K562 (cell line): ENCODE measurements around the gene NTRK3. TPM values are rescaled to one million over a fixed set of nuclear protein-coding genes. Genes with fewer than 3 reads are reported as not detected.

Experiments used
- ATAC-seq: fragments of 200-7000 bp; cut with Tn5 transposase; 3 replicates; pipeline ENCODE4 v1.9.1; 2020; ENCODE audit warnings: moderate library complexity
- BruUV-seq: library from RNA; stranded (reverse); fragments of 400-500 nt; replicated peaks from 2 replicates; lab custom pipeline; 2021; lab: Mats Ljungman, UMichigan
- CTCF ChIA-PET: fragments of 300-600 bp; formaldehyde crosslinking; extraction: SDS; loops from one replicate; lab custom pipeline; 2021; ENCODE audit warnings: low intra/inter-chr PET ratio; lab: Yijun Ruan, JAX
- POLR2A ChIA-PET: fragments of 300-600, 350-650 bp; sonication (Branson Sonifier 250); formaldehyde crosslinking; extraction: SDS; loops from one replicate; lab custom pipeline; 2021; ENCODE audit warnings: antibody characterized with exemption, inconsistent platforms; lab: Yijun Ruan, JAX
- DNase-seq, 4 experiments: peaks; one replicate each; pipeline versions ENCODE4 v3.0.0 to v3.0.0-alpha.2; 2011 to 2018; ENCODE audit warnings: low spot score in 3 of 4, mixed read lengths in 3 of 4; ENCODE audit errors: extremely low read depth in 1 of 4
- FAIRE-seq: peaks from 2 replicates; lab custom pipeline; 2011; peaks lifted over from hg19 to GRCh38; lab: Jason Lieb, UNC
- H2AFZ ChIP-seq: 2 replicates; pipeline ENCODE4 v1.6.0; 2011; ENCODE audit warnings: low read depth, low read length, control low read depth, inconsistent platforms
- H3K27ac ChIP-seq: fragments of 200-600 bp; 3 replicates; pipeline ENCODE4 v1.8.0; 2011; ENCODE audit warnings: low read depth, mild to moderate bottlenecking, control low read depth, inconsistent platforms, low read length, moderate library complexity, mixed read lengths; ENCODE audit errors: extremely low read depth
- H3K27me3 ChIP-seq, 2 experiments: fragments of 300-600 bp in 1 of 2; 2 replicates in 1 of 2; 3 replicates in 1 of 2; pipeline versions ENCODE4 v1.6.0 to v1.8.0; 2011; ENCODE audit warnings: inconsistent platforms in 2 of 2, low read length in 2 of 2, mild to moderate bottlenecking in 1 of 2, mixed read lengths in 1 of 2, moderate library complexity in 1 of 2; ENCODE audit not compliant: control insufficient read depth in 2 of 2, insufficient read depth in 2 of 2
- H3K36me3 ChIP-seq: fragments of 300-600 bp; 3 replicates; pipeline ENCODE4 v1.8.0; 2011; ENCODE audit warnings: mild to moderate bottlenecking, low read length, inconsistent platforms; ENCODE audit not compliant: control insufficient read depth, insufficient read depth
- H3K4me1 ChIP-seq, 2 experiments: fragments of 200-600 bp in 1 of 2; replicated peaks in 1 of 2; 2 replicates in 1 of 2; 3 replicates in 1 of 2; pipeline versions ENCODE4 v1.5.1 to v1.8.0; 2011; ENCODE audit warnings: inconsistent platforms in 2 of 2, low read length in 2 of 2, mild to moderate bottlenecking in 1 of 2, mixed read lengths in 1 of 2, moderate library complexity in 1 of 2; ENCODE audit not compliant: control insufficient read depth in 2 of 2, insufficient read depth in 2 of 2
- H3K4me2 ChIP-seq: 2 replicates; pipeline ENCODE4 v1.6.1; 2011; ENCODE audit warnings: low read length, control low read depth, inconsistent platforms, mixed read lengths; ENCODE audit not compliant: insufficient read depth
- H3K4me3 ChIP-seq: fragments of 200-600 bp; sonication (generic), shearing (Covaris generic); 2 replicates; pipeline ENCODE4 v1.5.1; 2016; ENCODE audit warnings: control low read depth, inconsistent platforms
- H3K79me2 ChIP-seq: fragments of 200-600 bp; 3 replicates; pipeline ENCODE4 v1.8.0; 2011; ENCODE audit warnings: low read length, inconsistent platforms; ENCODE audit not compliant: control insufficient read depth, insufficient read depth
- H3K9ac ChIP-seq, 2 experiments: 2 replicates each; pipeline versions ENCODE4 v1.6.0 to v1.6.1; 2011; ENCODE audit warnings: low read depth in 2 of 2, low read length in 2 of 2, control low read depth in 1 of 2, inconsistent platforms in 1 of 2, mild to moderate bottlenecking in 1 of 2, mixed read lengths in 1 of 2; ENCODE audit not compliant: insufficient read depth in 1 of 2
- H3K9me1 ChIP-seq: one replicate; pipeline ENCODE4 v1.6.0; 2011; ENCODE audit warnings: inconsistent platforms, mild to moderate bottlenecking, low read length, moderate library complexity; ENCODE audit not compliant: control insufficient read depth, insufficient read depth
- H3K9me3 ChIP-seq: replicated peaks from 2 replicates; pipeline ENCODE4 v1.5.1; 2011; ENCODE audit warnings: low read depth, low read length, inconsistent platforms; ENCODE audit not compliant: control insufficient read depth, insufficient read depth
- H4K20me1 ChIP-seq: replicated peaks from 2 replicates; pipeline ENCODE4 v1.6.1; 2011; ENCODE audit warnings: low read length, inconsistent platforms, mixed read lengths; ENCODE audit not compliant: control insufficient read depth, insufficient read depth
- DACH1 ChIP-seq: fragments of 450-650 bp; IDR thresholded peaks from 2 replicates; pipeline ENCODE4 v1.6.1; 2018; ENCODE audit not compliant: partially characterized antibody
- ELF4 ChIP-seq: fragments of 450-650 bp; formaldehyde crosslinking; IDR thresholded peaks from 2 replicates; pipeline ENCODE4 v1.4.0; 2022; ENCODE audit warnings: missing genetic modification characterization
- ETV1 ChIP-seq: fragments of 450-650 bp; conservative IDR thresholded peaks from 2 replicates; pipeline ENCODE4 v1.6.1; 2016; ENCODE audit warnings: missing genetic modification characterization, control low read depth, low read depth, missing compliant biosample characterization
- HCFC1 ChIP-seq: IDR thresholded peaks from 2 replicates; pipeline ENCODE4 v1.6.1; 2012; ENCODE audit warnings: low read depth, low read length, improper control_type of control experiment
- LCOR ChIP-seq: sonication (generic); formaldehyde crosslinking; IDR thresholded peaks from 2 replicates; pipeline ENCODE4 v1.8.0; 2022; ENCODE audit warnings: mild to moderate bottlenecking, missing genetic modification reagents
- NFE2 ChIP-seq: IDR thresholded peaks from 2 replicates; pipeline ENCODE4 v1.6.1; 2014; ENCODE audit warnings: antibody characterized with exemption, low read depth
- NFE2L1 ChIP-seq: fragments of 450-650 bp; IDR thresholded peaks from 2 replicates; pipeline ENCODE4 v1.6.1; 2016; ENCODE audit warnings: missing genetic modification characterization, low read depth, mild to moderate bottlenecking, missing compliant biosample characterization, moderate library complexity, borderline replicate concordance
- PPARD ChIP-seq: fragments of 250-450 bp; sonication (Bioruptor Pico); IDR thresholded peaks from 2 replicates; pipeline ENCODE4 v1.8.0; 2022; ENCODE audit warnings: inconsistent platforms, mild to moderate bottlenecking, moderate library complexity
- SP2 ChIP-seq: IDR thresholded peaks from 2 replicates; pipeline ENCODE4 v1.6.1; 2011; ENCODE audit warnings: mild to moderate bottlenecking, low read depth, low read length, moderate library complexity; ENCODE audit not compliant: poor library complexity, severe bottlenecking; ENCODE audit errors: extremely low read depth
- TFAM ChIP-seq: fragments of 250-450 bp; sonication (Bioruptor Pico); conservative IDR thresholded peaks from 2 replicates; pipeline ENCODE4 v1.5.0; 2021; ENCODE audit warnings: mild to moderate bottlenecking, moderate library complexity
- TOE1 ChIP-seq, 2 experiments: fragments of 450-650 bp in 1 of 2; sonication (generic) in 1 of 2; formaldehyde crosslinking in 1 of 2; IDR thresholded peaks; 2 replicates each; pipeline versions ENCODE4 v1.7.1 to v1.8.0; 2016 to 2022; ENCODE audit warnings: borderline replicate concordance in 2 of 2, mild to moderate bottlenecking in 2 of 2, antibody characterized with exemption in 1 of 2, inconsistent platforms in 1 of 2, low read depth in 1 of 2, missing genetic modification reagents in 1 of 2, moderate library complexity in 1 of 2
- ZFP36 ChIP-seq: fragments of 150-350 bp; IDR thresholded peaks from 2 replicates; pipeline ENCODE4 v1.6.1; 2018; ENCODE audit warnings: low read length, low read depth; ENCODE audit not compliant: partially characterized antibody
- ZNF239 ChIP-seq: fragments of 250-450 bp; sonication (Bioruptor Pico); IDR thresholded peaks from 2 replicates; pipeline ENCODE4 v1.4.0; 2020; ENCODE audit warnings: mild to moderate bottlenecking
- ZNF316 ChIP-seq: fragments of 450-650 bp; IDR thresholded peaks from 2 replicates; pipeline ENCODE4 v1.6.1; 2016
- ZNF347 ChIP-seq: fragments of 450-650 bp; formaldehyde crosslinking; IDR thresholded peaks from 2 replicates; pipeline ENCODE4 v1.4.0; 2020; ENCODE audit warnings: low read depth, mild to moderate bottlenecking, moderate library complexity
- ZNF584 ChIP-seq: fragments of 200-800 bp; sonication (Bioruptor generic); IDR thresholded peaks from 2 replicates; pipeline ENCODE4 v1.6.1; 2016; ENCODE audit warnings: low read depth, mild to moderate bottlenecking, missing genetic modification characterization, missing compliant biosample characterization
- WGBS: fragments of 100-300 bp; shearing (Covaris generic); methylation state at CpG from one replicate; pipeline ENCODE4 v1.1.6; 2016; ENCODE audit warnings: low coverage, mixed read lengths; ENCODE audit not compliant: insufficient coverage; ENCODE audit errors: missing lambda C conversion rate; 5-methylcytosine and 5-hydroxymethylcytosine counted together
- in situ Hi-C: fragments of 300-500 bp; cut with MboI; formaldehyde crosslinking; loops from 4 replicates; pipeline ENCODE4 v1.15.0; 2018; ENCODE audit warnings: inconsistent platforms, mixed read lengths
- intact Hi-C: fragments of 100-400 bp; cut with micrococcal nuclease; formaldehyde crosslinking; loops from 2 replicates; pipeline ENCODE4 v1.14.2; 2022
- polyA plus RNA-seq, 8 experiments: library from polyadenylated mRNA; depleted of rRNA in 4 of 8; stranded (reverse) in 5 of 8; unstranded in 3 of 8; fragments of >200 nt; fragmentation: Nextera tagmentation in 2 of 8; fragmentation: Illumina TruSeq in 1 of 8; extraction: Ambion mirVana in 2 of 8; extraction: Trizol in 1 of 8; gene quantifications; 2 replicates each; pipeline versions ENCODE4 v1.2.1 to v1.2.3, GENCODE V29; 2011 to 2014; ENCODE audit warnings: inconsistent platforms in 1 of 8, missing spikeins in 1 of 8
- total RNA-seq, 7 experiments: library from RNA; depleted of rRNA in 6 of 7; stranded (reverse); fragments of >200 nt in 6 of 7; fragmentation: Illumina TruSeq in 2 of 7; extraction: Trizol in 2 of 7; gene quantifications; 2 replicates each; pipeline versions ENCODE4 v1.2.1 to v1.2.3, GENCODE V29; 2011 to 2021; ENCODE audit warnings: low replicate concordance in 1 of 7
- TF ChIP-seq, protein P1 (sequence below): IDR thresholded peaks from 2 replicates; pipeline ENCODE4 v1.6.1; 2011; ENCODE audit warnings: borderline replicate concordance, low read depth, mild to moderate bottlenecking, moderate library complexity, low read length; ENCODE audit not compliant: insufficient read depth, poor library complexity, severe bottlenecking
- TF ChIP-seq, protein P2 (sequence below): fragments of 450-650 bp; IDR thresholded peaks from 2 replicates; pipeline ENCODE4 v1.7.1; 2018; ENCODE audit warnings: mild to moderate bottlenecking, low read depth; ENCODE audit not compliant: partially characterized antibody

NTRK3 gene
- total and polyA plus RNA-seq, 9 of the 15 experiments (the other 6 are each of a cell fraction or from before 2014, with no cell fraction given) = 0.11 to 0.13 TPM; not detected in 7

DNA sequence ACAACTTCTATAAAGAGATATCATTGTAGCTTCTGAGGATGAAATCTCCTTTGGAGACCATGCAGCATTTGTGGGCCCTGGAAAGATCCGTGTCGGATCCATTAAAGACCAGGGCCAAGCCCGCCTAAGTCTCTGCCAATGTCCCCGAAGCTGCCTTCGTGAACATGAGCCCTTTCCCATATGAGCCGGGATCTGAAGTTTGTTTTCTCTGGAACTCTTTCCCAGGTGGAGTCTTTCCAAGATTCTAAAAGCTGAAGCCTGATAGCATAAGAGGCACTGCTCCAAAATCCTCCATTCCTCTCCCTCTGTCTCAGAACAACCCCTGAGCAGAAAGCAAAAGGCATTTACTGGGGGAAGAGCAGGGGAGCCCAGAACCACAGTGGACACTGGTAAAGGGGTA lies 274.6 kb downstream of the NTRK3 start (continued):
- TF ChIP-seq, protein P1, sequence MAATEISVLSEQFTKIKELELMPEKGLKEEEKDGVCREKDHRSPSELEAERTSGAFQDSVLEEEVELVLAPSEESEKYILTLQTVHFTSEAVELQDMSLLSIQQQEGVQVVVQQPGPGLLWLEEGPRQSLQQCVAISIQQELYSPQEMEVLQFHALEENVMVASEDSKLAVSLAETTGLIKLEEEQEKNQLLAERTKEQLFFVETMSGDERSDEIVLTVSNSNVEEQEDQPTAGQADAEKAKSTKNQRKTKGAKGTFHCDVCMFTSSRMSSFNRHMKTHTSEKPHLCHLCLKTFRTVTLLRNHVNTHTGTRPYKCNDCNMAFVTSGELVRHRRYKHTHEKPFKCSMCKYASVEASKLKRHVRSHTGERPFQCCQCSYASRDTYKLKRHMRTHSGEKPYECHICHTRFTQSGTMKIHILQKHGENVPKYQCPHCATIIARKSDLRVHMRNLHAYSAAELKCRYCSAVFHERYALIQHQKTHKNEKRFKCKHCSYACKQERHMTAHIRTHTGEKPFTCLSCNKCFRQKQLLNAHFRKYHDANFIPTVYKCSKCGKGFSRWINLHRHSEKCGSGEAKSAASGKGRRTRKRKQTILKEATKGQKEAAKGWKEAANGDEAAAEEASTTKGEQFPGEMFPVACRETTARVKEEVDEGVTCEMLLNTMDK = no peak
- no peak for TF ChIP-seq HCFC1
- TF ChIP-seq TFAM (CRISPR knock-in tag) = no peak

DNA sequence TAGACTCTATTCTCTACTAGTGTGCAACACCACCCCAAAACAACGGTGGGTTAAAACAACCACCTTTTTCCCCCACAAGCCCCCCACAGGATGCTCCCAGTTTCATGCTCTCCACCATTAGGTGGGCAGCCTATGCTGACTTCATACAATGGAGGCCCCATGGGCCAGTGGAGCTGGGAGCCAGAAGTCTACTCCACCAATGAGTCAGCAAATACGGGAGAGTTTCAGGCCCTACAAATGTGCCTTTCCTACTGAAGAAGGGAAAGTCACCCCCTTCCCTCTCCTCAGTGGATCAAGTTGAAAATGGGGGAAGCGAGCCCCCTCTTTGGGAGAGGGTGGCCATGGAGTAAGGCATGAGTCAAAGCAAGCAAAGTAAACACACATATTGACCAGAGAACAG lies 278.6 kb downstream of the NTRK3 start:
- WGBS = 3% methylated on average over 3 of the region's 3 CpGs
- no peak for FAIRE-seq
- TF ChIP-seq ZNF584 (no peak), TOE1 (IDR thresholded peaks at IDR 0.05; ENCODE audit: borderline replicate concordance) (no peak), TOE1 (CRISPR knock-in tag; IDR thresholded peaks at IDR 0.05; ENCODE audit: borderline replicate concordance, low read depth) (no peak), SP2 (no peak), ZFP36 (no peak), PPARD (CRISPR knock-in tag) (no peak), NFE2L1 (tag) (peak; percentile 38; the same call in 1 of the 2 replicates), ZNF316 (peak; percentile 31), DACH1 (no peak), ELF4 (CRISPR knock-in tag) (no peak), ZNF239 (CRISPR knock-in tag) (no peak), ETV1 (tag) (no peak), ZNF347 (CRISPR knock-in tag) (no peak), LCOR (no peak), NFE2 (peak; percentile 63)
- TF ChIP-seq, protein P2, sequence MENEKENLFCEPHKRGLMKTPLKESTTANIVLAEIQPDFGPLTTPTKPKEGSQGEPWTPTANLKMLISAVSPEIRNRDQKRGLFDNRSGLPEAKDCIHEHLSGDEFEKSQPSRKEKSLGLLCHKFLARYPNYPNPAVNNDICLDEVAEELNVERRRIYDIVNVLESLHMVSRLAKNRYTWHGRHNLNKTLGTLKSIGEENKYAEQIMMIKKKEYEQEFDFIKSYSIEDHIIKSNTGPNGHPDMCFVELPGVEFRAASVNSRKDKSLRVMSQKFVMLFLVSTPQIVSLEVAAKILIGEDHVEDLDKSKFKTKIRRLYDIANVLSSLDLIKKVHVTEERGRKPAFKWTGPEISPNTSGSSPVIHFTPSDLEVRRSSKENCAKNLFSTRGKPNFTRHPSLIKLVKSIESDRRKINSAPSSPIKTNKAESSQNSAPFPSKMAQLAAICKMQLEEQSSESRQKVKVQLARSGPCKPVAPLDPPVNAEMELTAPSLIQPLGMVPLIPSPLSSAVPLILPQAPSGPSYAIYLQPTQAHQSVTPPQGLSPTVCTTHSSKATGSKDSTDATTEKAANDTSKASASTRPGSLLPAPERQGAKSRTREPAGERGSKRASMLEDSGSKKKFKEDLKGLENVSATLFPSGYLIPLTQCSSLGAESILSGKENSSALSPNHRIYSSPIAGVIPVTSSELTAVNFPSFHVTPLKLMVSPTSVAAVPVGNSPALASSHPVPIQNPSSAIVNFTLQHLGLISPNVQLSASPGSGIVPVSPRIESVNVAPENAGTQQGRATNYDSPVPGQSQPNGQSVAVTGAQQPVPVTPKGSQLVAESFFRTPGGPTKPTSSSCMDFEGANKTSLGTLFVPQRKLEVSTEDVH = no peak

More for the DNA sequence above, 278.6 kb downstream of the NTRK3 start:
- Histone ChIP-seq H3K9me3 (no peaks in the 10 kb centered on the region), H3K79me2 (no peaks in the 10 kb centered on the region), H3K36me3 (no peaks in the 10 kb centered on the region), H3K4me3 (no peak overlapping the region), H3K4me2 (no peak overlapping the region), H3K27me3 (no peaks in the 10 kb centered on the region), H4K20me1 (no peaks in the 10 kb centered on the region), H3K27ac (no peak overlapping the region), H2AFZ (no peak overlapping the region), H3K9me1 (no peaks in the 10 kb centered on the region), H3K9ac (no peak overlapping the region), H3K4me1 (no peaks in the 10 kb centered on the region)
- ATAC-seq (no peak), DNase-seq (no peak)
- in situ Hi-C loops (no loop called here), intact Hi-C loops (no loop called here)
- BruUV-seq = no TSS peak
- ChIA-PET POLR2A (no interaction called here), CTCF (no interaction called here)
